ENCODE measurements around the gene GREM1.

Gene GREM1

GRCh38 chr15:32732574-32733157 is 14.9 kb downstream of the GREM1 start:
- no peak for DNase-seq

GRCh38 chr15:32733281-32733680 is 15.5 kb downstream of the GREM1 start:
- DNase-seq = peak; percentile 48

- DNase-seq = peak; percentile 63
These were observed 18.3 kb downstream of the GREM1 start for GRCh38 chr15:32735989-32736700.

- peak; percentile 70 for DNase-seq
These were observed 18.9 kb downstream of the GREM1 start for GRCh38 chr15:32736701-32737061.

GRCh38 chr15:32737304-32737703 is 19.5 kb downstream of the GREM1 start:
- peak; percentile 76 for DNase-seq

- peak; percentile 67 for DNase-seq
These were observed 20.9 kb downstream of the GREM1 start for GRCh38 chr15:32738666-32739065.

GRCh38 chr15:32739522-32740063 is 21.8 kb downstream of the GREM1 start:
- peak; percentile 64 for DNase-seq

- DNase-seq = peak; percentile 79
These were observed 25.8 kb downstream of the GREM1 start for GRCh38 chr15:32743411-32744140.

- DNase-seq = no peak
These were observed 28.5 kb downstream of the GREM1 start for GRCh38 chr15:32746116-32746857.

- peak; percentile 86 for DNase-seq
These were observed 30.1 kb downstream of the GREM1 start for GRCh38 chr15:32747921-32748342.

- no peak for DNase-seq
These were observed 33.2 kb downstream of the GREM1 start for GRCh38 chr15:32750979-32751378.

- no peak for DNase-seq
These were observed 39.6 kb downstream of the GREM1 start for GRCh38 chr15:32757426-32757825.

- no peak for DNase-seq
These were observed 45.5 kb downstream of the GREM1 start for GRCh38 chr15:32763295-32763694.

- DNase-seq = no peak
These were observed 47.4 kb downstream of the GREM1 start for GRCh38 chr15:32765236-32765635.

- DNase-seq = no peak
These were observed 48.3 kb downstream of the GREM1 start for GRCh38 chr15:32766101-32766500.

GRCh38 chr15:32767236-32767635 is 49.4 kb downstream of the GREM1 start:
- DNase-seq = no peak

- peak; percentile 98 for DNase-seq
These were observed 56.2 kb downstream of the GREM1 start for GRCh38 chr15:32774022-32774421.

GRCh38 chr15:32775103-32775502 is 57.3 kb downstream of the GREM1 start:
- DNase-seq = no peak

GRCh38 chr15:32778391-32779176 is 60.8 kb downstream of the GREM1 start:
- DNase-seq = peak; percentile 47

- DNase-seq = peak; percentile 47
These were observed 64.0 kb downstream of the GREM1 start for GRCh38 chr15:32781781-32782180.

GRCh38 chr15:32784581-32784980 is 66.8 kb downstream of the GREM1 start:
- DNase-seq = peak; percentile 48

- peak; percentile 53 for DNase-seq
These were observed 69.1 kb downstream of the GREM1 start for GRCh38 chr15:32786906-32787305.

Data from fibroblast of skin of right biceps (primary cell).